ENCODE measurements around the gene STARD3. TPM values are rescaled to one million over a fixed set of nuclear protein-coding genes. Genes with fewer than 3 reads are reported as not detected.

The STARD3 gene
- total RNA-seq, 2 experiments from 2014 or later, result 56.1 to 56.8 TPM

- Mint-ChIP-seq H3K36me3 (ENCODE audit: low read depth) (peaks cover 11% of the 10 kb centered on the region), H3K27me3 (ENCODE audit: low read depth) (no peaks in the 10 kb centered on the region), H3K4me1 (ENCODE audit: low read depth) (peaks cover 31% of the 10 kb centered on the region), H3K4me3 (no peak overlapping the region), H3K9me3 (no peaks in the 10 kb centered on the region), H3K27ac (peak overlapping the region; percentile 58)
- intact Hi-C loops (cut with micrococcal nuclease), result no loop called here
- CTCF ChIA-PET, result interaction anchor here (1.0 kb wide), 1 partner anchor 38 kb away, joined by 3 read pairs; no protein-coding TSS in a partner anchor
- DNase-seq, result no peak
Measured at GRCh38 chr17:39660397-39661385, 23.7 kb downstream of the STARD3 start.

- intact Hi-C loops (cut with micrococcal nuclease), result no loop called here
- H3K36me3 Mint-ChIP-seq (ENCODE audit: low read depth), result peaks cover 9% of the 10 kb centered on the region
- CTCF ChIA-PET, result no interaction called here
- DNase-seq, result no peak
- H3K9me3 Mint-ChIP-seq, result no peaks in the 10 kb centered on the region
- no peak overlapping the region for H3K27ac Mint-ChIP-seq
- H3K4me1 Mint-ChIP-seq (ENCODE audit: low read depth), result peaks cover 30% of the 10 kb centered on the region
- no peak overlapping the region for H3K4me3 Mint-ChIP-seq
- H3K27me3 Mint-ChIP-seq (ENCODE audit: low read depth), result peaks cover 7% of the 10 kb centered on the region
Measured at GRCh38 chr17:39661744-39662541, 25.0 kb downstream of the STARD3 start.

- no peak for DNase-seq
- H3K27me3 Mint-ChIP-seq (ENCODE audit: low read depth), result peaks cover 9% of the 10 kb centered on the region
- H3K36me3 Mint-ChIP-seq (ENCODE audit: low read depth), result peaks cover 8% of the 10 kb centered on the region
- H3K4me1 Mint-ChIP-seq (ENCODE audit: low read depth), result peaks cover 30% of the 10 kb centered on the region
- intact Hi-C loops (cut with micrococcal nuclease), result no loop called here
- no peak overlapping the region for H3K27ac Mint-ChIP-seq
- CTCF ChIA-PET, result interaction anchor here (0.6 kb wide), 1 partner anchor 296 kb away, joined by 3 read pairs; no protein-coding TSS in a partner anchor
- H3K9me3 Mint-ChIP-seq, result no peaks in the 10 kb centered on the region
- no peak overlapping the region for H3K4me3 Mint-ChIP-seq
Measured at GRCh38 chr17:39662551-39663339, 25.8 kb downstream of the STARD3 start.

- H3K4me3 Mint-ChIP-seq, result no peak overlapping the region
- intact Hi-C loops (cut with micrococcal nuclease), result no loop called here
- no peak overlapping the region for H3K27ac Mint-ChIP-seq
- H3K9me3 Mint-ChIP-seq, result no peaks in the 10 kb centered on the region
- peaks cover 24% of the 10 kb centered on the region for H3K4me1 Mint-ChIP-seq (ENCODE audit: low read depth)
- CTCF ChIA-PET, result interaction anchor here (0.6 kb wide), 1 partner anchor 297 kb away, joined by 3 read pairs; no protein-coding TSS in a partner anchor
- H3K27me3 Mint-ChIP-seq (ENCODE audit: low read depth), result peaks cover 9% of the 10 kb centered on the region
- H3K36me3 Mint-ChIP-seq (ENCODE audit: low read depth), result peaks cover 8% of the 10 kb centered on the region
- no peak for DNase-seq
Measured at GRCh38 chr17:39663340-39663687, 26.4 kb downstream of the STARD3 start.

GRCh38 chr17:39663688-39664580 is 27.0 kb downstream of the STARD3 start:
- H3K27ac Mint-ChIP-seq, result no peak overlapping the region
- CTCF ChIA-PET, result interaction anchor here (0.6 kb wide), 1 partner anchor 297 kb away, joined by 3 read pairs; no protein-coding TSS in a partner anchor

GRCh38 chr17:39664581-39665561 is 27.9 kb downstream of the STARD3 start, which contains the start of gene TCAP:
Gene TCAP, plus strand, starts transcription at chr17:39665349. Its CDS starts 11 bp downstream, at chr17:39665360.
- Mint-ChIP-seq H3K4me3 (no peak within 1 kb of the TSS), H3K4me1 (ENCODE audit: low read depth) (peaks cover 13% of the 10 kb centered on the region), H3K27me3 (ENCODE audit: low read depth) (peaks cover 15% of the 10 kb centered on the region), H3K36me3 (ENCODE audit: low read depth) (peaks cover 5% of the 10 kb centered on the region), H3K9me3 (no peaks in the 10 kb centered on the region), H3K27ac (no peak within 1 kb of the TSS)
- intact Hi-C loops (cut with micrococcal nuclease), result no loop called here
- DNase-seq, result no peak
- CTCF ChIA-PET, result interaction anchor here (1.2 to 3.0 kb wide), 3 partner anchors 11 to 42 kb away, joined by 5 to 22 read pairs (median 15); no protein-coding TSS in a partner anchor

More at GRCh38 chr17:39663688-39664580, 27.0 kb downstream of the STARD3 start:
- intact Hi-C loops (cut with micrococcal nuclease), result no loop called here
- Mint-ChIP-seq H3K4me1 (ENCODE audit: low read depth) (peaks cover 22% of the 10 kb centered on the region), H3K36me3 (ENCODE audit: low read depth) (peaks cover 8% of the 10 kb centered on the region), H3K4me3 (no peak overlapping the region), H3K9me3 (no peaks in the 10 kb centered on the region), H3K27me3 (ENCODE audit: low read depth) (peaks cover 13% of the 10 kb centered on the region)
- DNase-seq, result no peak

GRCh38 chr17:39665642-39666224 is 28.8 kb downstream of the STARD3 start:
- intact Hi-C loops (cut with micrococcal nuclease), result no loop called here
- no peak overlapping the region for H3K4me3 Mint-ChIP-seq
- no peaks in the 10 kb centered on the region for H3K9me3 Mint-ChIP-seq
- peaks cover 12% of the 10 kb centered on the region for H3K4me1 Mint-ChIP-seq (ENCODE audit: low read depth)
- CTCF ChIA-PET, result interaction anchor here (0.6 to 3.0 kb wide), 6 partner anchors 11 to 208 kb away, joined by 3 to 22 read pairs (median 6); no protein-coding TSS in a partner anchor
- no peak for DNase-seq
- H3K27me3 Mint-ChIP-seq (ENCODE audit: low read depth), result peaks cover 15% of the 10 kb centered on the region
- H3K27ac Mint-ChIP-seq, result no peak overlapping the region
- H3K36me3 Mint-ChIP-seq (ENCODE audit: low read depth), result peaks cover 4% of the 10 kb centered on the region

GRCh38 chr17:39666231-39666600 is 29.3 kb downstream of the STARD3 start:
- no peak overlapping the region for H3K4me3 Mint-ChIP-seq

GRCh38 chr17:39666601-39667261 is 29.8 kb downstream of the STARD3 start:
- peaks cover 15% of the 10 kb centered on the region for H3K27me3 Mint-ChIP-seq (ENCODE audit: low read depth)
- no peak overlapping the region for H3K4me3 Mint-ChIP-seq
- intact Hi-C loops (cut with micrococcal nuclease), result no loop called here
- CTCF ChIA-PET, result interaction anchor here (0.6 to 3.0 kb wide), 7 partner anchors 10 to 207 kb away, joined by 3 to 22 read pairs (median 5); no protein-coding TSS in a partner anchor
- H3K4me1 Mint-ChIP-seq (ENCODE audit: low read depth), result peaks cover 9% of the 10 kb centered on the region
- H3K36me3 Mint-ChIP-seq (ENCODE audit: low read depth), result peaks cover 2% of the 10 kb centered on the region
- no peaks in the 10 kb centered on the region for H3K9me3 Mint-ChIP-seq
- H3K27ac Mint-ChIP-seq, result no peak overlapping the region
- no peak for DNase-seq

More at GRCh38 chr17:39666231-39666600, 29.3 kb downstream of the STARD3 start:
- peaks cover 15% of the 10 kb centered on the region for H3K27me3 Mint-ChIP-seq (ENCODE audit: low read depth)
- no peak for DNase-seq
- H3K9me3 Mint-ChIP-seq, result no peaks in the 10 kb centered on the region
- intact Hi-C loops (cut with micrococcal nuclease), result no loop called here
- H3K36me3 Mint-ChIP-seq (ENCODE audit: low read depth), result peaks cover 3% of the 10 kb centered on the region
- CTCF ChIA-PET, result interaction anchor here (0.6 to 3.0 kb wide), 8 partner anchors 9 to 208 kb away, joined by 3 to 22 read pairs (median 5); no protein-coding TSS in a partner anchor
- no peak overlapping the region for H3K27ac Mint-ChIP-seq
- H3K4me1 Mint-ChIP-seq (ENCODE audit: low read depth), result peaks cover 10% of the 10 kb centered on the region

Data from activated naive CD4-positive, alpha-beta T cell treated with anti-CD3 and anti-CD28 coated beads for 36 hours (primary cell).